ENCODE data around the gene CDIPT.
"Not testable (repeated sequence)": the region's sequence is repeated elsewhere in the genome, so short reads cannot be mapped to it uniquely, and the experiment has no call there.

DNA sequence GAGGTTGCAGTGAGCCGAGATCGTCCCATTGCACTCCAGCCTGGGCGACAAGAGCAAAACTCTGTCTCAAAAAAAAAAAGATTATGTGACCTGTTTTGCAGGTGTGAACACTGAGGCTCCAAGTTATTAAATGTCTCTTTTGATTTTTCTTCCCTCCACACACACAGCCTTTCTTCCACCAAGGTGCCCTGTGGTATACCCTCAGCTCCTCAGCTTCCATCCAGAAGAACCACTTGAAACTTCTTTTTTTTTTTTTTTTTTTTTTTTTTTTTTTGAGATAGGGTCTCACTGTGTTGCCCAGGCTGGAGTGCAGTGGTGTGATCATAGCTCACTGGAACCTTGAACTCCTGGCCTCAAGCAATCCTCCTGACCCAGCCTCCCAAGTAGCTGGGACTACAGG is 26.3 kb upstream of the CDIPT start:
- TF ChIP-seq, protein P1, sequence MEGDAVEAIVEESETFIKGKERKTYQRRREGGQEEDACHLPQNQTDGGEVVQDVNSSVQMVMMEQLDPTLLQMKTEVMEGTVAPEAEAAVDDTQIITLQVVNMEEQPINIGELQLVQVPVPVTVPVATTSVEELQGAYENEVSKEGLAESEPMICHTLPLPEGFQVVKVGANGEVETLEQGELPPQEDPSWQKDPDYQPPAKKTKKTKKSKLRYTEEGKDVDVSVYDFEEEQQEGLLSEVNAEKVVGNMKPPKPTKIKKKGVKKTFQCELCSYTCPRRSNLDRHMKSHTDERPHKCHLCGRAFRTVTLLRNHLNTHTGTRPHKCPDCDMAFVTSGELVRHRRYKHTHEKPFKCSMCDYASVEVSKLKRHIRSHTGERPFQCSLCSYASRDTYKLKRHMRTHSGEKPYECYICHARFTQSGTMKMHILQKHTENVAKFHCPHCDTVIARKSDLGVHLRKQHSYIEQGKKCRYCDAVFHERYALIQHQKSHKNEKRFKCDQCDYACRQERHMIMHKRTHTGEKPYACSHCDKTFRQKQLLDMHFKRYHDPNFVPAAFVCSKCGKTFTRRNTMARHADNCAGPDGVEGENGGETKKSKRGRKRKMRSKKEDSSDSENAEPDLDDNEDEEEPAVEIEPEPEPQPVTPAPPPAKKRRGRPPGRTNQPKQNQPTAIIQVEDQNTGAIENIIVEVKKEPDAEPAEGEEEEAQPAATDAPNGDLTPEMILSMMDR (IDR thresholded peaks at IDR 0.05): not testable (repeated sequence)
- not testable (repeated sequence) for TF ChIP-seq POLR2A (IDR thresholded peaks at IDR 0.05)

All from tibial nerve (tissue), 3 donors.